ENCODE results near the gene CD22.

The CD22 gene

GRCh38 chr19:35346193-35347052, 17.4 kb downstream of the CD22 start:
- no peak for TF ChIP-seq CTCF (conservative IDR thresholded peaks at IDR 0.05; ENCODE audit: control insufficient read depth, insufficient read depth, low read depth, low read length)
- no peak overlapping the region for H3K4me3 ChIP-seq (ENCODE audit: control insufficient read depth, low read depth, low read length)
- no peak for DNase-seq (ENCODE audit: low read depth)

- H3K4me3 ChIP-seq (ENCODE audit: control insufficient read depth, low read depth, low read length), result no peak within 1 kb of the TSS
- DNase-seq (ENCODE audit: low read depth), result no peak
- no peak for TF ChIP-seq CTCF (conservative IDR thresholded peaks at IDR 0.05; ENCODE audit: control insufficient read depth, insufficient read depth, low read depth, low read length)
These were observed 18.4 kb downstream of the CD22 start, which contains the start of gene FFAR1 for GRCh38 chr19:35347171-35347929. FFAR1 (plus strand) TSS chr19:35347902; CDS start chr19:35351552, 3,650 bp downstream.

GRCh38 chr19:35347930-35348298, 18.9 kb downstream of the CD22 start:
- DNase-seq (ENCODE audit: low read depth), result no peak
- TF ChIP-seq CTCF (conservative IDR thresholded peaks at IDR 0.05; ENCODE audit: control insufficient read depth, insufficient read depth, low read depth, low read length), result no peak

GRCh38 chr19:35348911-35349611, 20.1 kb downstream of the CD22 start:
- no peak overlapping the region for H3K4me3 ChIP-seq (ENCODE audit: control insufficient read depth, low read depth, low read length)
- no peak for TF ChIP-seq CTCF (conservative IDR thresholded peaks at IDR 0.05; ENCODE audit: control insufficient read depth, insufficient read depth, low read depth, low read length)
- DNase-seq (ENCODE audit: low read depth), result no peak

More at GRCh38 chr19:35347930-35348298, 18.9 kb downstream of the CD22 start:
- H3K4me3 ChIP-seq (ENCODE audit: control insufficient read depth, low read depth, low read length), result no peak overlapping the region

GRCh38 chr19:35349614-35350521, 20.9 kb downstream of the CD22 start:
- no peak overlapping the region for H3K4me3 ChIP-seq (ENCODE audit: control insufficient read depth, low read depth, low read length)
- no peak for TF ChIP-seq CTCF (conservative IDR thresholded peaks at IDR 0.05; ENCODE audit: control insufficient read depth, insufficient read depth, low read depth, low read length)
- no peak for DNase-seq (ENCODE audit: low read depth)

Data from fibroblast of mammary gland (primary cell).